Neural cell (in vitro differentiated cells): ENCODE measurements around the gene IPO4. TPM values are rescaled to one million over a fixed set of nuclear protein-coding genes. Genes with fewer than 3 reads are reported as not detected.

Experiments used
- H2AFZ ChIP-seq: fragments of 200-600, 300-800 bp; sonication (generic), shearing (Covaris generic); 2 replicates; pipeline ENCODE4 v1.6.0; 2014; ENCODE audit warnings: low read depth, mild to moderate bottlenecking, antibody characterized with exemption, low read length, moderate library complexity
- H3F3A ChIP-seq: fragments of 200-600 bp; shearing (Covaris generic); 2 replicates; pipeline ENCODE4 v1.6.1; 2016; ENCODE audit warnings: mild to moderate bottlenecking, moderate library complexity, mixed read lengths, antibody characterized with exemption, low read length; ENCODE audit not compliant: insufficient read depth, poor library complexity, severe bottlenecking
- H3K27ac ChIP-seq: fragments of 200-600, 300-800 bp; sonication (generic), shearing (Covaris generic); 2 replicates; pipeline ENCODE4 v1.5.1; 2014; ENCODE audit warnings: mild to moderate bottlenecking, low read length, moderate library complexity
- H3K27me3 ChIP-seq: fragments of 300-800, 200-600 bp; sonication (generic), shearing (Covaris generic); 2 replicates; pipeline ENCODE4 v1.6.0; 2014; ENCODE audit warnings: mild to moderate bottlenecking, low read depth, low read length, moderate library complexity; ENCODE audit not compliant: insufficient read depth
- H3K36me3 ChIP-seq: fragments of 300-800, 200-600 bp; sonication (generic), shearing (Covaris generic); 2 replicates; pipeline ENCODE4 v1.5.1; 2014; ENCODE audit warnings: mild to moderate bottlenecking, antibody characterized with exemption, low read length, moderate library complexity; ENCODE audit not compliant: insufficient read depth
- H3K4me2 ChIP-seq: fragments of 300-800, 200-600 bp; sonication (generic), shearing (Covaris generic); 2 replicates; pipeline ENCODE4 v1.6.0; 2014; ENCODE audit warnings: mild to moderate bottlenecking, low read length
- H3K4me3 ChIP-seq: fragments of 300-800, 200-600 bp; sonication (generic), shearing (Covaris generic); 2 replicates; pipeline ENCODE4 v1.5.1; 2014; ENCODE audit warnings: mild to moderate bottlenecking, low read length, moderate library complexity
- H3K79me2 ChIP-seq: fragments of 200-600 bp; shearing (Covaris generic); replicated peaks from 2 replicates; pipeline ENCODE4 v1.6.0; 2014; ENCODE audit warnings: mild to moderate bottlenecking, low read length, moderate library complexity; ENCODE audit not compliant: insufficient read depth
- H3K9ac ChIP-seq: fragments of 300-800, 200-600 bp; sonication (generic), shearing (Covaris generic); 2 replicates; pipeline ENCODE4 v1.6.1; 2016; ENCODE audit warnings: mild to moderate bottlenecking, low read length, mixed read lengths
- H3K9me2 ChIP-seq: fragments of 200-600 bp; shearing (Covaris generic); 2 replicates; pipeline ENCODE4 v1.6.1; 2016; ENCODE audit warnings: mild to moderate bottlenecking, low read length, mixed read lengths; ENCODE audit not compliant: insufficient read depth
- H3K9me3 ChIP-seq: fragments of 200-600, 300-800 bp; sonication (generic), shearing (Covaris generic); 2 replicates; pipeline ENCODE4 v1.6.1; 2016; ENCODE audit warnings: mild to moderate bottlenecking, mixed run types, low read length, moderate library complexity, mixed read lengths
- H4K20me1 ChIP-seq: fragments of 200-600 bp; shearing (Covaris generic); 2 replicates; pipeline ENCODE4 v1.6.1; 2016; ENCODE audit warnings: mild to moderate bottlenecking, mixed run types; ENCODE audit not compliant: insufficient read depth
- EP300 ChIP-seq: fragments of 450-650 bp; conservative IDR thresholded peaks from 2 replicates; pipeline ENCODE4 v1.6.1; 2014; ENCODE audit warnings: antibody characterized with exemption, mild to moderate bottlenecking, moderate library complexity; ENCODE audit not compliant: poor library complexity, severe bottlenecking
- EZH2 ChIP-seq: fragments of 200-600, 300-800 bp; shearing (Covaris generic), sonication (generic); IDR thresholded peaks from 2 replicates; pipeline ENCODE4 v1.6.1; 2014; ENCODE audit warnings: antibody characterized with exemption, low read length, borderline replicate concordance, mild to moderate bottlenecking; ENCODE audit not compliant: insufficient read depth, poor library complexity, severe bottlenecking
- MXI1 ChIP-seq: fragments of 450-650 bp; conservative IDR thresholded peaks from 2 replicates; pipeline ENCODE4 v1.6.1; 2014; ENCODE audit warnings: antibody characterized with exemption, mild to moderate bottlenecking; ENCODE audit not compliant: poor library complexity, severe bottlenecking
- POLR2AphosphoS5 ChIP-seq: IDR thresholded peaks from 2 replicates; pipeline ENCODE4 v1.6.1; 2012
- RAD21 ChIP-seq: fragments of 450-650 bp; conservative IDR thresholded peaks from 2 replicates; pipeline ENCODE4 v1.6.1; 2014; ENCODE audit warnings: antibody characterized with exemption, mild to moderate bottlenecking, moderate library complexity
- SMC3 ChIP-seq: fragments of 450-650 bp; conservative IDR thresholded peaks from 2 replicates; pipeline ENCODE4 v1.6.1; 2014; ENCODE audit warnings: antibody characterized with exemption, mild to moderate bottlenecking, moderate library complexity; ENCODE audit not compliant: poor library complexity
- TAF1 ChIP-seq: IDR thresholded peaks from 2 replicates; pipeline ENCODE4 v1.6.1; 2012; ENCODE audit warnings: low read depth
- polyA minus RNA-seq: library from RNA; depleted of rRNA, polyadenylated mRNA; stranded (reverse); fragments of >200 nt; gene quantifications from 2 replicates; pipeline ENCODE4 v1.2.3, GENCODE V29; 2014
- polyA plus RNA-seq: library from polyadenylated mRNA; depleted of rRNA; stranded (reverse); fragments of >200 nt; gene quantifications from 2 replicates; pipeline ENCODE4 v1.2.3, GENCODE V29; 2014
- TF ChIP-seq, protein P1 (sequence below): fragments of 450-650 bp; IDR thresholded peaks from 2 replicates; pipeline ENCODE4 v1.5.1; 2014; ENCODE audit warnings: antibody characterized with exemption, mild to moderate bottlenecking, moderate library complexity; ENCODE audit not compliant: poor library complexity, severe bottlenecking
- TF ChIP-seq, protein P2 (sequence below): IDR thresholded peaks from 2 replicates; pipeline ENCODE4 v1.6.1; 2012; ENCODE audit warnings: borderline replicate concordance

The IPO4 gene, protein sequence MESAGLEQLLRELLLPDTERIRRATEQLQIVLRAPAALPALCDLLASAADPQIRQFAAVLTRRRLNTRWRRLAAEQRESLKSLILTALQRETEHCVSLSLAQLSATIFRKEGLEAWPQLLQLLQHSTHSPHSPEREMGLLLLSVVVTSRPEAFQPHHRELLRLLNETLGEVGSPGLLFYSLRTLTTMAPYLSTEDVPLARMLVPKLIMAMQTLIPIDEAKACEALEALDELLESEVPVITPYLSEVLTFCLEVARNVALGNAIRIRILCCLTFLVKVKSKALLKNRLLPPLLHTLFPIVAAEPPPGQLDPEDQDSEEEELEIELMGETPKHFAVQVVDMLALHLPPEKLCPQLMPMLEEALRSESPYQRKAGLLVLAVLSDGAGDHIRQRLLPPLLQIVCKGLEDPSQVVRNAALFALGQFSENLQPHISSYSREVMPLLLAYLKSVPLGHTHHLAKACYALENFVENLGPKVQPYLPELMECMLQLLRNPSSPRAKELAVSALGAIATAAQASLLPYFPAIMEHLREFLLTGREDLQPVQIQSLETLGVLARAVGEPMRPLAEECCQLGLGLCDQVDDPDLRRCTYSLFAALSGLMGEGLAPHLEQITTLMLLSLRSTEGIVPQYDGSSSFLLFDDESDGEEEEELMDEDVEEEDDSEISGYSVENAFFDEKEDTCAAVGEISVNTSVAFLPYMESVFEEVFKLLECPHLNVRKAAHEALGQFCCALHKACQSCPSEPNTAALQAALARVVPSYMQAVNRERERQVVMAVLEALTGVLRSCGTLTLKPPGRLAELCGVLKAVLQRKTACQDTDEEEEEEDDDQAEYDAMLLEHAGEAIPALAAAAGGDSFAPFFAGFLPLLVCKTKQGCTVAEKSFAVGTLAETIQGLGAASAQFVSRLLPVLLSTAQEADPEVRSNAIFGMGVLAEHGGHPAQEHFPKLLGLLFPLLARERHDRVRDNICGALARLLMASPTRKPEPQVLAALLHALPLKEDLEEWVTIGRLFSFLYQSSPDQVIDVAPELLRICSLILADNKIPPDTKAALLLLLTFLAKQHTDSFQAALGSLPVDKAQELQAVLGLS
- polyA plus RNA-seq (9.2 and 13.4 TPM in 2 replicates), polyA minus RNA-seq (14.6 and 17.0 TPM in 2 replicates)

DNA sequence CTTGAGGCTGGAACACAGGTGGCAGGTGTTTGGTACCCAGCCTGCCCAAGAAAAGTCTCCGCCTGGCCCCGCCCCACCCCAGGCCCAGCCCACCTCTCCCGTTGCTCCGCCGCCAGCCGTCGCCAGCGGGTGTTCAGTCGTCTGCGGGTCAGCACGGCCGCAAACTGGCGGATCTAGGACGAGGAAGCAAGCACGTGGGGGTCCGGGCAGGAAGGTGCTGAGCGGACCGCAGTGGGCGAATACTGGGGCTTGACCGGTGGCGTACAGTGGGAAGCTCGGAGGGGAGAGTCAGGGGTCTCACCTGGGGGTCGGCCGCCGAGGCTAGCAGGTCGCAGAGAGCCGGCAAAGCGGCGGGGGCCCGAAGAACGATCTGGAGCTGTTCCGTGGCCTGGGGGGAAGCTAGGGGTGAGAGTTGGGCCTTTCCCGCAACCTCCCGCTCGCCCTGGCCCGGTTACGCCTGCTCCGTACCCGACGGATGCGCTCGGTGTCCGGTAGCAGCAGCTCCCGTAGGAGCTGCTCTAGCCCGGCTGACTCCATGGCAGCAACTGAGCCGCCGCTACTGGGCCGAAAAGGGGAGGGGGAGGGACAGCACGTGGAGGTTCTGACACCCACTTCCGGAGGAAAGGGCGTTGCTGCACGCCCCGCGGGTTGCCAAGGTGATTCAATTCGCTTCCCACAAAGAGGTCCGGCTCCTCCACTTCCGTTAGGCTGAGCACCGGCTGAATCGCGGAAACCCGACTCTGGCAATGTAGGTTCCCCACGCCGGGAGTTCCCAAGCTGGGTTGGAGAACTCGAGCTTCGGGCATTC is at the start of gene IPO4:
Gene IPO4 (minus strand): TSS at position 566 of the 808 bp plus-strand sequence. CDS start 29 bp downstream, at position 537.
- peak within 1 kb of the TSS; percentile 84 for H3K4me2 ChIP-seq
- H2AFZ ChIP-seq: no peak within 1 kb of the TSS
- TF ChIP-seq SMC3: peak; percentile 57
- TF ChIP-seq MXI1: peak; percentile 99
- TF ChIP-seq EZH2: no peak
- TF ChIP-seq RAD21: peak; percentile 40
- TF ChIP-seq, protein P1, sequence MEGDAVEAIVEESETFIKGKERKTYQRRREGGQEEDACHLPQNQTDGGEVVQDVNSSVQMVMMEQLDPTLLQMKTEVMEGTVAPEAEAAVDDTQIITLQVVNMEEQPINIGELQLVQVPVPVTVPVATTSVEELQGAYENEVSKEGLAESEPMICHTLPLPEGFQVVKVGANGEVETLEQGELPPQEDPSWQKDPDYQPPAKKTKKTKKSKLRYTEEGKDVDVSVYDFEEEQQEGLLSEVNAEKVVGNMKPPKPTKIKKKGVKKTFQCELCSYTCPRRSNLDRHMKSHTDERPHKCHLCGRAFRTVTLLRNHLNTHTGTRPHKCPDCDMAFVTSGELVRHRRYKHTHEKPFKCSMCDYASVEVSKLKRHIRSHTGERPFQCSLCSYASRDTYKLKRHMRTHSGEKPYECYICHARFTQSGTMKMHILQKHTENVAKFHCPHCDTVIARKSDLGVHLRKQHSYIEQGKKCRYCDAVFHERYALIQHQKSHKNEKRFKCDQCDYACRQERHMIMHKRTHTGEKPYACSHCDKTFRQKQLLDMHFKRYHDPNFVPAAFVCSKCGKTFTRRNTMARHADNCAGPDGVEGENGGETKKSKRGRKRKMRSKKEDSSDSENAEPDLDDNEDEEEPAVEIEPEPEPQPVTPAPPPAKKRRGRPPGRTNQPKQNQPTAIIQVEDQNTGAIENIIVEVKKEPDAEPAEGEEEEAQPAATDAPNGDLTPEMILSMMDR: no peak
- peak; percentile 60 for TF ChIP-seq EP300
- TF ChIP-seq POLR2AphosphoS5: peak; percentile 36
- peak; percentile 41 for TF ChIP-seq TAF1
- TF ChIP-seq, protein P2, sequence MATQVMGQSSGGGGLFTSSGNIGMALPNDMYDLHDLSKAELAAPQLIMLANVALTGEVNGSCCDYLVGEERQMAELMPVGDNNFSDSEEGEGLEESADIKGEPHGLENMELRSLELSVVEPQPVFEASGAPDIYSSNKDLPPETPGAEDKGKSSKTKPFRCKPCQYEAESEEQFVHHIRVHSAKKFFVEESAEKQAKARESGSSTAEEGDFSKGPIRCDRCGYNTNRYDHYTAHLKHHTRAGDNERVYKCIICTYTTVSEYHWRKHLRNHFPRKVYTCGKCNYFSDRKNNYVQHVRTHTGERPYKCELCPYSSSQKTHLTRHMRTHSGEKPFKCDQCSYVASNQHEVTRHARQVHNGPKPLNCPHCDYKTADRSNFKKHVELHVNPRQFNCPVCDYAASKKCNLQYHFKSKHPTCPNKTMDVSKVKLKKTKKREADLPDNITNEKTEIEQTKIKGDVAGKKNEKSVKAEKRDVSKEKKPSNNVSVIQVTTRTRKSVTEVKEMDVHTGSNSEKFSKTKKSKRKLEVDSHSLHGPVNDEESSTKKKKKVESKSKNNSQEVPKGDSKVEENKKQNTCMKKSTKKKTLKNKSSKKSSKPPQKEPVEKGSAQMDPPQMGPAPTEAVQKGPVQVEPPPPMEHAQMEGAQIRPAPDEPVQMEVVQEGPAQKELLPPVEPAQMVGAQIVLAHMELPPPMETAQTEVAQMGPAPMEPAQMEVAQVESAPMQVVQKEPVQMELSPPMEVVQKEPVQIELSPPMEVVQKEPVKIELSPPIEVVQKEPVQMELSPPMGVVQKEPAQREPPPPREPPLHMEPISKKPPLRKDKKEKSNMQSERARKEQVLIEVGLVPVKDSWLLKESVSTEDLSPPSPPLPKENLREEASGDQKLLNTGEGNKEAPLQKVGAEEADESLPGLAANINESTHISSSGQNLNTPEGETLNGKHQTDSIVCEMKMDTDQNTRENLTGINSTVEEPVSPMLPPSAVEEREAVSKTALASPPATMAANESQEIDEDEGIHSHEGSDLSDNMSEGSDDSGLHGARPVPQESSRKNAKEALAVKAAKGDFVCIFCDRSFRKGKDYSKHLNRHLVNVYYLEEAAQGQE: no peak
- H3K9me2 ChIP-seq: no peaks in the 10 kb centered on the region
- no peaks in the 10 kb centered on the region for H3K27me3 ChIP-seq
- H3F3A ChIP-seq: no peaks in the 10 kb centered on the region
- H3K9ac ChIP-seq: peak within 1 kb of the TSS; percentile 65
- peak within 1 kb of the TSS; percentile 24 for H3K27ac ChIP-seq
- peak within 1 kb of the TSS; percentile 92 for H3K4me3 ChIP-seq
- H3K36me3 ChIP-seq: no peaks in the 10 kb centered on the region
- H3K9me3 ChIP-seq: no peaks in the 10 kb centered on the region
- H4K20me1 ChIP-seq: peaks cover 4% of the 10 kb centered on the region
- peaks cover 3% of the 10 kb centered on the region for H3K79me2 ChIP-seq
